ENCODE results near the gene HDAC4. TPM values are rescaled to one million over a fixed set of nuclear protein-coding genes. Genes with fewer than 3 reads are reported as not detected.

Gene HDAC4
- total RNA-seq, 2 donors from 2014 or later: 8.1 to 20.1 TPM

DNA sequence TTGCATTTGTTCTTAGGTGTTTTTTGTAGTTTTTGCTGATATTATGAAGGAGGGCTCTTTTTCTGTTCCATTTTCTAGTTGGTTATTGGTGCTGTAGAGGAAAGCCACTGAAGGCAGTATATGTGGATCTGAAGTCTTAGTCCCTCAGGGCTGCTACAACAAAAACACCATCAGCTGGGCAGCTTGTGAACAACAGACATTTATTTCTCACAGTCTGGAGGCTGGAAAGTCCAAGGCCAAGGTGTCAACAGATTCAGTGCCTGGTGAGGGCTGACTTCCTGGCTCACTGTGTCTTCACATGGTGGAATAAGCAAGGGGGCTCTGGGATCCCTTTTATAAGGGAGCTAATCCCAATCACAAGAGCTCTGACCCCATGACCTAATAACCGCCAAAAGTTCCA lies 31.4 kb upstream of the HDAC4 start:
- Histone ChIP-seq H3K9me3 (peaks cover 0 to 18% of the 10 kb centered on the region in 2 donors), H3K27me3 (no peaks in the 10 kb centered on the region), H3K36me3 (no peaks in the 10 kb centered on the region), H3K27ac (no peak overlapping the region), H3K4me1 (no peaks in the 10 kb centered on the region), H3K4me3 (no peak overlapping the region)
- no peak for DNase-seq (ENCODE audit: low spot score)
- TF ChIP-seq, protein P1, sequence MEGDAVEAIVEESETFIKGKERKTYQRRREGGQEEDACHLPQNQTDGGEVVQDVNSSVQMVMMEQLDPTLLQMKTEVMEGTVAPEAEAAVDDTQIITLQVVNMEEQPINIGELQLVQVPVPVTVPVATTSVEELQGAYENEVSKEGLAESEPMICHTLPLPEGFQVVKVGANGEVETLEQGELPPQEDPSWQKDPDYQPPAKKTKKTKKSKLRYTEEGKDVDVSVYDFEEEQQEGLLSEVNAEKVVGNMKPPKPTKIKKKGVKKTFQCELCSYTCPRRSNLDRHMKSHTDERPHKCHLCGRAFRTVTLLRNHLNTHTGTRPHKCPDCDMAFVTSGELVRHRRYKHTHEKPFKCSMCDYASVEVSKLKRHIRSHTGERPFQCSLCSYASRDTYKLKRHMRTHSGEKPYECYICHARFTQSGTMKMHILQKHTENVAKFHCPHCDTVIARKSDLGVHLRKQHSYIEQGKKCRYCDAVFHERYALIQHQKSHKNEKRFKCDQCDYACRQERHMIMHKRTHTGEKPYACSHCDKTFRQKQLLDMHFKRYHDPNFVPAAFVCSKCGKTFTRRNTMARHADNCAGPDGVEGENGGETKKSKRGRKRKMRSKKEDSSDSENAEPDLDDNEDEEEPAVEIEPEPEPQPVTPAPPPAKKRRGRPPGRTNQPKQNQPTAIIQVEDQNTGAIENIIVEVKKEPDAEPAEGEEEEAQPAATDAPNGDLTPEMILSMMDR (IDR thresholded peaks at IDR 0.05): no peak

DNA sequence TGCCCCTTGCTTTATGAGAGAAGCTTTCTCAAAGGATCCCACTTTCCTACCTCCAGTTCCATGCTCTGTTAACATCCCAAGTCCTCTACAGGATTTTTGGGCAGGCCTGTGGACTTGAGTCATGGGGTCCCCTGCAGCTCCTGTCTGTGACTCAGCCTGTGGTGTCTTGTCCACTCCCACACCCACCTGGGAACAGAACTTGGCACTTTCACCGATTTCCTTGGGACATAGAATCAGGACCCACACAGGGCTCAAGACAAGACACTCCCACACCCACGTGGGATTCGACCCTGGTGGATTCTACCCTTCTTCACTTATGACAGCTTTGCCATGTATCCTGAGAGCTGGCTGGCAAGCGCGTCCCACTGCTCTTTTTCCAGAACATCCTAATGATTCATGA lies 30.7 kb upstream of the HDAC4 start:
- no peak for DNase-seq (ENCODE audit: low spot score)
- Histone ChIP-seq H3K36me3 (no peaks in the 10 kb centered on the region), H3K27ac (no peak overlapping the region), H3K27me3 (no peaks in the 10 kb centered on the region), H3K4me1 (no peaks in the 10 kb centered on the region), H3K4me3 (no peak overlapping the region), H3K9me3 (peaks cover 0 to 18% of the 10 kb centered on the region in 2 donors)
- TF ChIP-seq, protein P1 (IDR thresholded peaks at IDR 0.05): no peak

DNA sequence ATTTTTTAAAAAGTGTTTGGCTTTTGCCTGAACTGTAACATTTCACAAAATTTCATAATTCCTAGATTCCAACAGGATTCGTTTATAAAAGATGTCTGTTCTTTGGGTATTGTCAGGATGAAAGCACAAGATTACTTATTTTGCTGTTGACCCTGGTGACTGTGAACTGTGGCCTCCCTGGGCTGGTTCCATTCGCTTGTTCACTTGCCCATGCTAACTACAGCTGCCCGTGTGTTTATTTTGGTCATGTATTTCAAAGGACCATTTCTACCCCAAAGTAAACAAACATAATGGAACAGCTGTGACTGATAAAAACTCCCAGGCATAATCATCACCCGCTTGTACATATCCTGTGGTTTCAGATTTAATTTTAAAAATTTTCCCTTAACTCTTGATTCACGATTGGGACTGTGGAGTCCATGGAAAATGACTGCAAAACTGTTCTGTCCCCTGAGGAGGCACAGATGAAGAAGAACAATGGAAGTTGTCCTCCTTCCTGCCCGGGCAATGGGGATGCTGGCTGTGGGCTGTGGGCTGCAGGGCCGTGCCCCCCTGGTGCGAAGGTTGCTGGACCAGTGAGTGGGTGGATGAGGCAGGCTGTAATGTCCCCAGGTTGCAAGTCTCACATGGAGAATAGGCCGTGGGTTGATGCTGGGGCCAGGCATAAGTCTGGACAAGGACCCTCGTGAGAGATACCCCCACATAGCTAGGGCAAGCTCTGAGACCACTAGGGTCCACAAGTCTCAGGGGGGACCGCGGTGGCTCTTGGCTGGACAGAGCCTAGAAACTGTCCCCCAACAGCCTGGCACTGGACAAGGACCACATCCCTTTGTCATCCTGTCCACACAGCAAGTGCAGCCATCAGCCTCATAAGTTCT lies 28.9 kb upstream of the HDAC4 start:
- Histone ChIP-seq H3K36me3 (no peaks in the 10 kb centered on the region), H3K9me3 (peaks cover 0 to 18% of the 10 kb centered on the region in 2 donors), H3K27ac (no peak overlapping the region), H3K4me1 (no peaks in the 10 kb centered on the region), H3K27me3 (no peaks in the 10 kb centered on the region), H3K4me3 (no peak overlapping the region)
- no peak for DNase-seq (ENCODE audit: low spot score)
- TF ChIP-seq, protein P1 (IDR thresholded peaks at IDR 0.05): no peak

DNA sequence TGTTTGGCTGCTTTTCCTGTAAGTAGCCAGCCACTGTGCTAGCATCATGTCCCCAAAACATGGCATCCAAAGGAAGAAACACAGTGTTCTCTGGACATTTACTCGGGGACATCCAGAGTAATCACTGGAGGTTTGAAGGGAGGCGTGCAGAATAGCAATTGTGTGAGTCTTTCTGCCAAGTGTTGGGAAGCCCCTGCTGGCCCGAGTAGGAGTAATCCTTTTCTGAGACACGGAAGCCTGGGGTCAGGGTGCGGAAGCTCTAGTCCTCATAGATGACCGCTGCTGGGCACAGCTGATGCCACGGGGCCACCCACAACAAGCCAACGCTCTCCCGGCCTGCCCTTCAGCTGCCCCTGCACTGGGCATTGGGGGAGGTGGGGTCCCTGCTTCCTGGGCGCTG lies 24.8 kb upstream of the HDAC4 start:
- no peaks in the 10 kb centered on the region for H3K36me3 ChIP-seq
- H3K4me3 ChIP-seq: no peak overlapping the region
- no peaks in the 10 kb centered on the region for H3K4me1 ChIP-seq
- no peaks in the 10 kb centered on the region for H3K9me3 ChIP-seq
- DNase-seq (ENCODE audit: low spot score): no peak
- no peaks in the 10 kb centered on the region for H3K27me3 ChIP-seq
- no peak overlapping the region for H3K27ac ChIP-seq
- TF ChIP-seq, protein P1 (IDR thresholded peaks at IDR 0.05): no peak

DNA sequence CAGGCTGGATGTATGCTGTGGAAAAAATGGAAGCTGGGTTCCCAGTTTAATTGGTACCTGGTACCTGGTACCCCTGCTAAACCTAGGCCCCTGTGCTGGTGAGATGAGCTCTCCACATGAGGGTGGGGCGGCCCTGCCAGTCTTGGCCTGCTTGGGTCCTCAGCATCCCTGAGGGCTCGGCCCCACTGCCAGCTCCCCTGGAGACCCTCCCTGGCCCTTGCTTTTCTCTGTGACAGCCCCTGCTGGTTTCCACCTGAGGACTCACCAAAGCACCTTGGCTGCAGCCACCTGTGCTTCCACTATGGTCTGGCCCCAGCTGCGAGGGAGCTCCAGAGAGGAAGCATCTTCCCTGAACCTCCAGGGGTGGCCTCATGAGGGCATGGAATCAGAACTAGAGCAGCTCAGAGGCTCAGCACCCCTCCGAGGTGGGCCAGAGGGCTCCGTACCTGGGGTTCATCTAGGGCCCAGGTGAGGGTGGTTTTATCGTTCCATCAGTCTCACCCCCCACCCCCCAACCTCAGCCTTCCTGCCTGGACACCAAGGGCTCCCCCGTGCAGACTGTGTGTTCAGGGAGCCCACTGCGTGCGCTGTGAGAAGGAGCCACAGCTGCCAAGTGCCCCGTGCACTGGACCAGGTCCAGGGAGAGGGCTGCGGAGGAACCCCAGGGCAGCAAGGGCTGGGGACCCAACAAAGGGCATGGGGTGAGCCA lies 23.7 kb upstream of the HDAC4 start:
- H3K27ac ChIP-seq: no peak overlapping the region
- H3K4me1 ChIP-seq: no peaks in the 10 kb centered on the region
- no peaks in the 10 kb centered on the region for H3K36me3 ChIP-seq
- no peaks in the 10 kb centered on the region for H3K9me3 ChIP-seq
- TF ChIP-seq, protein P1 (IDR thresholded peaks at IDR 0.05): no peak
- H3K4me3 ChIP-seq: no peak overlapping the region
- DNase-seq (ENCODE audit: low spot score): no peak
- H3K27me3 ChIP-seq: no peaks in the 10 kb centered on the region

All from right atrium auricular region (tissue), 2 donors.